H9 (cell line): ENCODE results near the gene C1orf21. TPM values are rescaled to one million over a fixed set of nuclear protein-coding genes. Genes with fewer than 3 reads are reported as not detected.

Experiments
- DNase-seq: peaks from one replicate; pipeline ENCODE4 v3.0.0-alpha.2; 2017
- H2AFZ ChIP-seq: one replicate; pipeline ENCODE4 v1.6.1; 2013; ENCODE audit warnings: mild to moderate bottlenecking, low read length, control low read depth, moderate library complexity
- H2AK5ac ChIP-seq: 2 replicates; pipeline ENCODE4 v1.6.1; 2013; ENCODE audit warnings: low read length, control low read depth, mixed read lengths; ENCODE audit not compliant: insufficient read length
- H2BK120ac ChIP-seq: one replicate; pipeline ENCODE4 v1.6.1; 2013; ENCODE audit warnings: low read depth, mild to moderate bottlenecking, low read length, control low read depth, inconsistent platforms; ENCODE audit not compliant: poor library complexity, severe bottlenecking
- H2BK12ac ChIP-seq: 2 replicates; pipeline ENCODE4 v1.6.1; 2013; ENCODE audit warnings: low read length, control low read depth, mixed read lengths, low read depth; ENCODE audit not compliant: insufficient read length
- H2BK15ac ChIP-seq: 2 replicates; pipeline ENCODE4 v1.6.1; 2013; ENCODE audit warnings: low read depth, low read length, control low read depth
- H2BK20ac ChIP-seq: one replicate; pipeline ENCODE4 v1.6.1; 2013; ENCODE audit warnings: low read depth, mild to moderate bottlenecking, low read length, control low read depth, inconsistent platforms; ENCODE audit not compliant: poor library complexity, severe bottlenecking
- H2BK5ac ChIP-seq: 2 replicates; pipeline ENCODE4 v1.6.1; 2013; ENCODE audit warnings: low read length, control low read depth, mixed read lengths; ENCODE audit not compliant: insufficient read length
- H3K14ac ChIP-seq: 2 replicates; pipeline ENCODE4 v1.6.1; 2013; ENCODE audit warnings: low read length, control low read depth; ENCODE audit not compliant: insufficient read depth
- H3K18ac ChIP-seq: 2 replicates; pipeline ENCODE4 v1.6.1; 2013; ENCODE audit warnings: low read depth, mild to moderate bottlenecking, mixed read lengths, low read length, control low read depth; ENCODE audit not compliant: insufficient read length
- H3K23ac ChIP-seq: 2 replicates; pipeline ENCODE4 v1.6.1; 2013; ENCODE audit warnings: low read length, control low read depth, mixed read lengths, low read depth; ENCODE audit not compliant: insufficient read length
- H3K23me2 ChIP-seq: 2 replicates; pipeline ENCODE4 v1.6.1; 2013; ENCODE audit warnings: low read depth, mild to moderate bottlenecking, mixed read lengths, low read length, control low read depth; ENCODE audit not compliant: insufficient read length, poor library complexity, severe bottlenecking
- H3K27ac ChIP-seq: 2 replicates; pipeline ENCODE4 v1.5.1; 2013; ENCODE audit warnings: low read length, control low read depth, mixed read lengths, low read depth; ENCODE audit not compliant: insufficient read length
- H3K27me3 ChIP-seq: 2 replicates; pipeline ENCODE4 v1.6.1; 2013; ENCODE audit warnings: low read length, control low read depth, inconsistent platforms; ENCODE audit not compliant: insufficient read depth
- H3K4ac ChIP-seq: 2 replicates; pipeline ENCODE4 v1.6.1; 2013; ENCODE audit warnings: low read depth, mild to moderate bottlenecking, control low read depth, inconsistent platforms, low read length, moderate library complexity
- H3K4me1 ChIP-seq: 2 replicates; pipeline ENCODE4 v1.6.1; 2013; ENCODE audit warnings: low read length, control low read depth, inconsistent platforms; ENCODE audit not compliant: insufficient read depth
- H3K4me2 ChIP-seq: 2 replicates; pipeline ENCODE4 v1.6.1; 2013; ENCODE audit warnings: low read length, control low read depth, mixed read lengths; ENCODE audit not compliant: insufficient read length, insufficient read depth
- H3K56ac ChIP-seq: 2 replicates; pipeline ENCODE4 v1.6.1; 2013; ENCODE audit warnings: low read depth, mild to moderate bottlenecking, mixed read lengths, low read length, control low read depth; ENCODE audit not compliant: insufficient read length
- H3K79me1 ChIP-seq: 2 replicates; pipeline ENCODE4 v1.6.1; 2013; ENCODE audit warnings: low read depth, mild to moderate bottlenecking, moderate library complexity, low read length, control low read depth, inconsistent platforms; ENCODE audit not compliant: insufficient read depth, poor library complexity, severe bottlenecking
- H3K79me2 ChIP-seq: 2 replicates; pipeline ENCODE4 v1.6.1; 2013; ENCODE audit warnings: low read length, control low read depth, inconsistent platforms; ENCODE audit not compliant: insufficient read depth
- H3K9ac ChIP-seq: 2 replicates; pipeline ENCODE4 v1.6.1; 2013; ENCODE audit warnings: low read length, control low read depth, mixed read lengths; ENCODE audit not compliant: insufficient read length; ENCODE audit errors: extremely low read depth
- H3K9me3 ChIP-seq: one replicate; pipeline ENCODE4 v1.6.1; 2013; ENCODE audit warnings: low read depth, low read length, inconsistent platforms; ENCODE audit not compliant: control insufficient read depth
- H3T11ph ChIP-seq: one replicate; pipeline ENCODE4 v1.6.1; 2013; ENCODE audit warnings: mild to moderate bottlenecking, low read length, control low read depth, inconsistent platforms
- H4K20me1 ChIP-seq: one replicate; pipeline ENCODE4 v1.6.1; 2013; ENCODE audit not compliant: control insufficient read depth, insufficient read length, insufficient read depth
- H4K5ac ChIP-seq: 2 replicates; pipeline ENCODE4 v1.6.1; 2013; ENCODE audit warnings: low read depth, mild to moderate bottlenecking, mixed read lengths, low read length, control low read depth; ENCODE audit not compliant: insufficient read length
- H4K8ac ChIP-seq: replicated peaks from 2 replicates; pipeline ENCODE4 v1.6.1; 2013; ENCODE audit warnings: low read length, control low read depth, mixed read lengths, low read depth; ENCODE audit not compliant: insufficient read length
- H4K91ac ChIP-seq: 2 replicates; pipeline ENCODE4 v1.6.1; 2013; ENCODE audit warnings: low read depth, mild to moderate bottlenecking, moderate library complexity, mixed read lengths, low read length, control low read depth; ENCODE audit not compliant: insufficient read length
- H3K27ac Mint-ChIP-seq, 3 experiments: 2 replicates in 2 of 3; 3 replicates in 1 of 3; pipeline ENCODE4 v1.8.0; 2020 to 2021; ENCODE audit warnings: mixed read lengths in 3 of 3, mild to moderate bottlenecking in 1 of 3, moderate library complexity in 1 of 3
- H3K27me3 Mint-ChIP-seq: 2 replicates; pipeline ENCODE4 v1.8.0; 2021; ENCODE audit warnings: low read depth, mild to moderate bottlenecking, moderate library complexity, mixed read lengths
- H3K36me3 Mint-ChIP-seq, 3 experiments: 2 replicates in 2 of 3; 3 replicates in 1 of 3; pipeline ENCODE4 v1.8.0; 2020 to 2021; ENCODE audit warnings: low read depth in 3 of 3, mixed read lengths in 3 of 3; ENCODE audit not compliant: insufficient read depth in 1 of 3
- H3K4me1 Mint-ChIP-seq, 2 experiments: 2 replicates each; pipeline ENCODE4 v1.8.0; 2020; ENCODE audit warnings: mixed read lengths in 2 of 2
- H3K4me3 Mint-ChIP-seq, 2 experiments: 2 replicates in 1 of 2; 3 replicates in 1 of 2; pipeline ENCODE4 v1.8.0; 2020 to 2021; ENCODE audit warnings: mild to moderate bottlenecking in 2 of 2, mixed read lengths in 2 of 2, moderate library complexity in 1 of 2
- H3K9me3 Mint-ChIP-seq, 2 experiments: 2 replicates in 1 of 2; 3 replicates in 1 of 2; pipeline ENCODE4 v1.8.0; 2020; ENCODE audit warnings: mild to moderate bottlenecking in 2 of 2, mixed read lengths in 2 of 2, moderate library complexity in 1 of 2
- CTCF ChIP-seq: fragments of 200-600 bp; sonication (generic); conservative IDR thresholded peaks from 3 replicates; pipeline ENCODE4 v1.8.0; 2021; ENCODE audit warnings: antibody characterized with exemption, mild to moderate bottlenecking
- WGBS: extraction: QIAGEN DNeasy Blood & Tissue Kit; methylation state at CpG from one replicate; pipeline ENCODE4 v1.1.7; 2013; ENCODE audit warnings: missing lambda C conversion rate, low lambda C conversion rate, mixed read lengths; ENCODE audit not compliant: insufficient read length; ENCODE audit errors: extremely low coverage; 5-methylcytosine and 5-hydroxymethylcytosine counted together
- total RNA-seq: library from RNA; stranded (reverse); gene quantifications from 2 replicates; pipeline ENCODE4 v1.2.1, GENCODE V29; 2021

Gene C1orf21
- total RNA-seq, 1 experiment from 2014 or later = 36.0 TPM

GRCh38 chr1:184649451-184649888 lies 262.6 kb downstream of the C1orf21 start:
- Histone ChIP-seq H3K56ac (no peak overlapping the region), H3K23me2 (no peaks in the 10 kb centered on the region), H4K20me1 (no peaks in the 10 kb centered on the region), H3K4ac (no peak overlapping the region), H3K27ac (no peak overlapping the region), H2BK15ac (no peak overlapping the region), H3K4me2 (no peak overlapping the region), H3K4me1 (no peaks in the 10 kb centered on the region), H2AFZ (no peak overlapping the region), H2BK20ac (no peak overlapping the region), H3K23ac (no peak overlapping the region), H3K79me2 (no peaks in the 10 kb centered on the region), H3T11ph (no peak overlapping the region), H3K9me3 (no peaks in the 10 kb centered on the region), H3K14ac (no peak overlapping the region), H3K27me3 (no peaks in the 10 kb centered on the region), H3K79me1 (no peaks in the 10 kb centered on the region), H2AK5ac (no peak overlapping the region), H3K18ac (no peak overlapping the region), H3K9ac (no peak overlapping the region), H4K5ac (no peak overlapping the region), H2BK12ac (no peak overlapping the region), H2BK120ac (no peak overlapping the region), H4K91ac (no peak overlapping the region), H4K8ac (no peak overlapping the region), H2BK5ac (no peak overlapping the region)
- H3K4me1 Mint-ChIP-seq = no peaks in the 10 kb centered on the region
- H3K27ac Mint-ChIP-seq = no peak overlapping the region
- H3K27me3 Mint-ChIP-seq = peaks cover 2% of the 10 kb centered on the region
- no peak overlapping the region for H3K4me3 Mint-ChIP-seq
- no peak for TF ChIP-seq CTCF
- DNase-seq = no peak
- no CpG with 5 or more reads among the region's 7 CpGs for WGBS
- peaks cover 0 to 3% (median 2%) of the 10 kb centered on the region in 3 experiments; a peak in 3 of 7 replicates for H3K36me3 Mint-ChIP-seq
- peaks cover 0 to 6% of the 10 kb centered on the region in 2 experiments; a peak in 2 of 5 replicates for H3K9me3 Mint-ChIP-seq
